Measurements from ENCODE around the gene FOXP1.

GRCh38 chr3:71154846-71155245 lies 428.7 kb downstream of the FOXP1 start:
- TF ChIP-seq POLR2A (IDR thresholded peaks at IDR 0.05), result no peak
- TF ChIP-seq POLR2AphosphoS5 (IDR thresholded peaks at IDR 0.05), result no peak
- TF ChIP-seq, protein P1, sequence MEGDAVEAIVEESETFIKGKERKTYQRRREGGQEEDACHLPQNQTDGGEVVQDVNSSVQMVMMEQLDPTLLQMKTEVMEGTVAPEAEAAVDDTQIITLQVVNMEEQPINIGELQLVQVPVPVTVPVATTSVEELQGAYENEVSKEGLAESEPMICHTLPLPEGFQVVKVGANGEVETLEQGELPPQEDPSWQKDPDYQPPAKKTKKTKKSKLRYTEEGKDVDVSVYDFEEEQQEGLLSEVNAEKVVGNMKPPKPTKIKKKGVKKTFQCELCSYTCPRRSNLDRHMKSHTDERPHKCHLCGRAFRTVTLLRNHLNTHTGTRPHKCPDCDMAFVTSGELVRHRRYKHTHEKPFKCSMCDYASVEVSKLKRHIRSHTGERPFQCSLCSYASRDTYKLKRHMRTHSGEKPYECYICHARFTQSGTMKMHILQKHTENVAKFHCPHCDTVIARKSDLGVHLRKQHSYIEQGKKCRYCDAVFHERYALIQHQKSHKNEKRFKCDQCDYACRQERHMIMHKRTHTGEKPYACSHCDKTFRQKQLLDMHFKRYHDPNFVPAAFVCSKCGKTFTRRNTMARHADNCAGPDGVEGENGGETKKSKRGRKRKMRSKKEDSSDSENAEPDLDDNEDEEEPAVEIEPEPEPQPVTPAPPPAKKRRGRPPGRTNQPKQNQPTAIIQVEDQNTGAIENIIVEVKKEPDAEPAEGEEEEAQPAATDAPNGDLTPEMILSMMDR (IDR thresholded peaks at IDR 0.05), result no peak
